Gastroesophageal sphincter (tissue), 4 donors: Measurements from ENCODE around the gene UBA3. TPM values are rescaled to one million over a fixed set of nuclear protein-coding genes. Genes with fewer than 3 reads are reported as not detected.

Source experiments
- ATAC-seq: fragments of 150-250 bp; one replicate; pipeline ENCODE4 v1.9.1; 2016; ENCODE audit warnings: mild to moderate bottlenecking, moderate library complexity
- H3K27ac ChIP-seq, 4 donors: fragments of 200-600 bp; sonication (generic) in 3 of 4; 1 replicate in 3 of 4; 2 replicates in 1 of 4; pipeline ENCODE4 v1.5.1; 2016 to 2019
- H3K27me3 ChIP-seq: fragments of 200-600 bp; sonication (generic); one replicate; pipeline ENCODE4 v1.5.1; 2019
- H3K36me3 ChIP-seq, 2 donors: fragments of 200-600 bp; sonication (generic); one replicate each; pipeline ENCODE4 v1.5.1; 2019; ENCODE audit warnings: control low read depth in 1 of 2
- H3K4me1 ChIP-seq, 3 donors: fragments of 200-600 bp; sonication (generic); 1 replicate in 2 of 3; 2 replicates in 1 of 3; pipeline ENCODE4 v1.5.1; 2016 to 2019; ENCODE audit warnings: control low read depth in 2 of 3
- H3K4me3 ChIP-seq, 2 donors: fragments of 200-600 bp; sonication (generic); one replicate each; pipeline ENCODE4 v1.5.1; 2019; ENCODE audit warnings: mild to moderate bottlenecking in 1 of 2, moderate library complexity in 1 of 2
- H3K9me3 ChIP-seq, 3 donors: fragments of 200-600 bp; sonication (generic); one replicate each; pipeline ENCODE4 v1.5.1; 2017 to 2019; ENCODE audit warnings: control low read depth in 2 of 3
- EP300 ChIP-seq: sonication (generic); formaldehyde crosslinking; IDR thresholded peaks from one replicate; pipeline ENCODE4 v1.6.1; 2017; ENCODE audit warnings: antibody characterized with exemption, mild to moderate bottlenecking
- POLR2A ChIP-seq, 2 donors: fragments of 450-650 bp; IDR thresholded peaks; one replicate each; pipeline ENCODE4 v1.6.1; 2017; ENCODE audit warnings: antibody characterized with exemption in 2 of 2, mild to moderate bottlenecking in 2 of 2, moderate library complexity in 1 of 2
- POLR2AphosphoS5 ChIP-seq: sonication (generic); formaldehyde crosslinking; IDR thresholded peaks from one replicate; pipeline ENCODE4 v1.6.1; 2017; ENCODE audit warnings: antibody characterized with exemption
- WGBS, 2 donors: methylation state at CpG; one replicate each; pipeline ENCODE4 v1.1.5; 2018; ENCODE audit warnings: low coverage in 1 of 2; 5-methylcytosine and 5-hydroxymethylcytosine counted together
- total RNA-seq, 4 donors: library from RNA; depleted of rRNA; stranded (reverse); fragments of >200 nt; gene quantifications; one replicate each; pipeline ENCODE4 v1.1.0, GENCODE V29; 2016
- TF ChIP-seq, protein P1 (sequence below), 4 experiments: fragments of 200-600 bp in 2 of 4; fragments of 450-650 bp in 2 of 4; sonication (generic) in 1 of 4; IDR thresholded peaks; one replicate each; pipeline ENCODE4 v1.5.1; 2017 to 2019; ENCODE audit warnings: antibody characterized with exemption in 4 of 4, mild to moderate bottlenecking in 2 of 4, moderate library complexity in 2 of 4

Gene UBA3
- total RNA-seq, 4 donors from 2014 or later: 49.8 to 67.6 (median 54.7) TPM

DNA sequence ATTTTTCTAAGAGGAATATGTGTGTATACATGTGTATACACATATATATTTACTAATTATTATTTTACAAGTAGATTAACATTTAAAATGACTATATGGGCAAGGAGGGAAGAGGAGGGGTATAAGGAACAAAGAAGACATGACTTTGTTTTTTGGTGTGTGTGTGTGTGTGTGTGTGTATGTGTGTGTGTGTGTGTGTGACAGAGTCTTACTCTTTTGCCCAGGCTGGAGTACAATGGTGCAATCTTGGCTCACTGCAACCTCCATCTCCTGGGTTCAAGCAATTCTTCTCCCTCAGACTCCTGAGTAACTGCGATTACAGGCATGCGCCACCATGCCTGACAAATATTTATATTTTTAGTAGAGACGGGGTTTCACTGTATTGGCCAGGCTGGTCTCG is 64.1 kb downstream of the UBA3 start:
- Histone ChIP-seq H3K27me3 (no peaks in the 10 kb centered on the region), H3K4me1 (peaks cover 2 to 34% (median 7%) of the 10 kb centered on the region in 3 donors), H3K27ac (no peak overlapping the region), H3K4me3 (no peak overlapping the region), H3K9me3 (no peaks in the 10 kb centered on the region), H3K36me3 (peaks cover 0 to 15% of the 10 kb centered on the region in 2 donors)
- ATAC-seq: no peak
- WGBS, 2 donors: 85 to 100% methylated on average over 3 of the region's 4 CpGs
- TF ChIP-seq POLR2AphosphoS5: no peak
- no peak for TF ChIP-seq POLR2A (IDR thresholded peaks at IDR 0.05)
- TF ChIP-seq EP300: no peak
- TF ChIP-seq, protein P1, sequence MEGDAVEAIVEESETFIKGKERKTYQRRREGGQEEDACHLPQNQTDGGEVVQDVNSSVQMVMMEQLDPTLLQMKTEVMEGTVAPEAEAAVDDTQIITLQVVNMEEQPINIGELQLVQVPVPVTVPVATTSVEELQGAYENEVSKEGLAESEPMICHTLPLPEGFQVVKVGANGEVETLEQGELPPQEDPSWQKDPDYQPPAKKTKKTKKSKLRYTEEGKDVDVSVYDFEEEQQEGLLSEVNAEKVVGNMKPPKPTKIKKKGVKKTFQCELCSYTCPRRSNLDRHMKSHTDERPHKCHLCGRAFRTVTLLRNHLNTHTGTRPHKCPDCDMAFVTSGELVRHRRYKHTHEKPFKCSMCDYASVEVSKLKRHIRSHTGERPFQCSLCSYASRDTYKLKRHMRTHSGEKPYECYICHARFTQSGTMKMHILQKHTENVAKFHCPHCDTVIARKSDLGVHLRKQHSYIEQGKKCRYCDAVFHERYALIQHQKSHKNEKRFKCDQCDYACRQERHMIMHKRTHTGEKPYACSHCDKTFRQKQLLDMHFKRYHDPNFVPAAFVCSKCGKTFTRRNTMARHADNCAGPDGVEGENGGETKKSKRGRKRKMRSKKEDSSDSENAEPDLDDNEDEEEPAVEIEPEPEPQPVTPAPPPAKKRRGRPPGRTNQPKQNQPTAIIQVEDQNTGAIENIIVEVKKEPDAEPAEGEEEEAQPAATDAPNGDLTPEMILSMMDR (IDR thresholded peaks at IDR 0.05): no peak

DNA sequence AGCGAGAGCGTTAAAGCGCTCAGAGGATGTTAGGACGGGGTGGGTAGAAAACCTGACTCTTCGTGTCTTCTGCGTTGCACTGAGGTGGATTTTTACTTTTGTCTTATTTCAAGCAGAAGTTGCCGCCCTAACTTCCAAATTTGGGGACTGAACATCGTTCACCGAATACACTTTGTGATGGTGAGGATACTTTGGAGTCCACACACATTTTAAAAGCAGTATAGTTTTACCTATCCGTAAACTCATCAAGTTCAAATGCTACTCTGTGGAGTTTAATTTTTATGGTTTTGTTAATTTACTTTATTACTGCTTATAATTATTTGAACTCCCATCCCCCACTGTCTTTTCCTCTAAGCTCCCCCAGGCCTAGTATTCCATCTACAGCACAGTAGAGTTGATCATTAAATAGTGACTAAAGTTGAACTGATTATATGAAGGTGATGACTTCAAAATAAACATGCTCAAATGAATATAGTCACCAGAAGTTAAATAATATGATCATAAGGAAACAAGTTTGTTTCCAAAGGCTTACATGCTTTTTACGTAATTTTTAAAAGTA is 66.1 kb downstream of the UBA3 start:
- ATAC-seq: no peak
- 15 to 16% methylated on average over 8 of the region's 11 CpGs for WGBS, 2 donors
- H3K27me3 ChIP-seq: no peaks in the 10 kb centered on the region
- H3K9me3 ChIP-seq: no peaks in the 10 kb centered on the region
- peaks cover 6 to 54% (median 19%) of the 10 kb centered on the region in 3 donors for H3K4me1 ChIP-seq
- H3K4me3 ChIP-seq: peak overlapping the region; percentile 58 to 87
- peak overlapping the region; percentile 92 to 100 (median 96) for H3K27ac ChIP-seq
- TF ChIP-seq POLR2A (IDR thresholded peaks at IDR 0.05) (no peak), POLR2AphosphoS5 (no peak), EP300 (no peak)
- TF ChIP-seq, protein P1 (IDR thresholded peaks at IDR 0.05): no peak
- peaks cover 0 to 9% of the 10 kb centered on the region in 2 donors for H3K36me3 ChIP-seq

DNA sequence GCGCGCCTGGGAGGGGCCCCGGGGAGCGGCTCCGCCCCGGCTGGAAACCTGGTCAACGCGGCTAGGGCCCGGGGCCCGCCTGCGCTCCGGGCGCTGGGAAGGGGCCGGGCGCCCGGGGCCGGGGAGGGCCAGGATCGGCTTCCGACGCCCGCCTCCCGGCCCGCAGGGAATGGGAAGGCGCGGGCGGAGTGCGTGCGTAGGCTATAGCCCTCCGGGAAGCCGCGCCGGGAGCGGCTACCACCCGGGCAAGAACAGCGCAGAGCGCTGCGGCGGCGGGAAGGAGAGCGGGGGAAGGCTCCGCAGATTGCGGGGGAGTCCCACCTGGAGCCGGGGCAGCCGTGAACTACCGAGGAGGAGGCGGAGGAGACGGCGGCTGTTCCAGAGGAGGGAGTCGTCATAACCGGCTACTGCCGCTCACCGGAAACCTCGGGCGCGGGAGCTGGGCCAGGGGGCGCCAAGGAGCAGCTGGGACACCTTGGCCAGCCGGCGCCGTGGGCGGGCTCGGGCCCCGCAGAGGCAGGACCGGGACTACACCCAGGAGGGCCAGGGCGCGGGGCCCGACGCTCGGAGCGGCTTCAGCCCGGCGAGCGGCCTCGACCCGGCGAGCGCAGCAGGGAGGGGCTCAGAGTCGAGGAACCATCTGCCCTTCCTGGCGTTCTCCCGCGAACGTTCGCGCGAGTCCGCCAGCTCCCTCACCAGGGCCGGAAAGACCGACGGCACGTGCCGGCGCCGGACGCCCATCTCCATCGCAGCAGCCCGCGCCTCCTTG is 66.7 kb downstream of the UBA3 start, which contains the start of gene EOGT:
Gene EOGT, minus strand, starts transcription at position 432 of the 769 bp plus-strand sequence. CDS start 3,838 bp downstream, outside the sequence.
- Histone ChIP-seq H3K27ac (peak within 1 kb of the TSS; percentile 92 to 100 (median 96)), H3K9me3 (no peaks in the 10 kb centered on the region), H3K36me3 (peaks cover 0 to 12% of the 10 kb centered on the region in 2 donors), H3K4me3 (peak within 1 kb of the TSS; percentile 58 to 87), H3K27me3 (no peaks in the 10 kb centered on the region), H3K4me1 (peaks cover 6 to 61% (median 23%) of the 10 kb centered on the region in 3 donors)
- ATAC-seq: peak; percentile 90
- WGBS, 2 donors: 0% methylated on average over 5 of the region's 96 CpGs; no CpG with 5 or more reads in 1 of the 2 donors
- TF ChIP-seq POLR2A (IDR thresholded peaks at IDR 0.05) (peak; percentile 72 to 86), EP300 (no peak), POLR2AphosphoS5 (peak; percentile 83)
- TF ChIP-seq, protein P1 (IDR thresholded peaks at IDR 0.05): peak in 3 of 4 experiments; percentile 70 to 73 (median 72)

- peaks cover 0 to 14% of the 10 kb centered on the region in 2 donors for H3K36me3 ChIP-seq
- 3 to 20% methylated on average over 2 to 5 of the region's 36 CpGs for WGBS, 2 donors
- peaks cover 6 to 66% (median 23%) of the 10 kb centered on the region in 3 donors for H3K4me1 ChIP-seq
- no peaks in the 10 kb centered on the region for H3K27me3 ChIP-seq
- peak; percentile 54 for ATAC-seq
- H3K4me3 ChIP-seq: peak overlapping the region; percentile 58 to 87
- TF ChIP-seq POLR2AphosphoS5 (peak; percentile 19), POLR2A (IDR thresholded peaks at IDR 0.05) (no peak), EP300 (no peak)
- TF ChIP-seq, protein P1 (IDR thresholded peaks at IDR 0.05): peak in 2 of 4 experiments; percentile 14 to 33
- peak overlapping the region; percentile 92 to 100 (median 96) for H3K27ac ChIP-seq
- no peaks in the 10 kb centered on the region for H3K9me3 ChIP-seq
Measured at GRCh38 chr3:69012800-69013252, 67.3 kb downstream of the UBA3 start.
